ENCODE data around the gene POGLUT3. TPM values are rescaled to one million over a fixed set of nuclear protein-coding genes. Genes with fewer than 3 reads are reported as not detected.

POGLUT3 gene
- 7.2 TPM for total RNA-seq

GRCh38 chr11:108498046-108498815, at the start of gene POGLUT3:
Gene POGLUT3 (minus strand): TSS chr11:108498384. CDS start chr11:108498366, 18 bp downstream.
- peak; percentile 73 for DNase-seq (ENCODE audit: low spot score)
- peak; percentile 88 for ATAC-seq

- no peak for DNase-seq (ENCODE audit: low spot score)
Observed at GRCh38 chr11:108545909-108546501, 47.8 kb upstream of the POGLUT3 start.

GRCh38 chr11:108543316-108543964, 45.3 kb upstream of the POGLUT3 start:
- ATAC-seq (no peak), DNase-seq (ENCODE audit: low spot score) (no peak)

More at GRCh38 chr11:108545909-108546501, 47.8 kb upstream of the POGLUT3 start:
- ATAC-seq: no peak

GRCh38 chr11:108541531-108541930, 43.3 kb upstream of the POGLUT3 start:
- no peak for ATAC-seq

GRCh38 chr11:108538502-108538901, 40.3 kb upstream of the POGLUT3 start:
- ATAC-seq (peak; percentile 54), DNase-seq (ENCODE audit: low spot score) (no peak)

More at GRCh38 chr11:108541531-108541930, 43.3 kb upstream of the POGLUT3 start:
- DNase-seq (ENCODE audit: low spot score): no peak

- ATAC-seq (peak; percentile 48), DNase-seq (ENCODE audit: low spot score) (no peak)
Observed at GRCh38 chr11:108538022-108538424, 39.8 kb upstream of the POGLUT3 start.

- DNase-seq (ENCODE audit: low spot score): no peak
- ATAC-seq: no peak
Observed at GRCh38 chr11:108536783-108537182, 38.6 kb upstream of the POGLUT3 start.

- ATAC-seq (no peak), DNase-seq (ENCODE audit: low spot score) (no peak)
Observed at GRCh38 chr11:108535384-108535955, 37.3 kb upstream of the POGLUT3 start.

GRCh38 chr11:108534274-108534882, 36.2 kb upstream of the POGLUT3 start:
- DNase-seq (ENCODE audit: low spot score): no peak
- peak; percentile 57 for ATAC-seq

GRCh38 chr11:108530426-108530825, 32.2 kb upstream of the POGLUT3 start:
- no peak for DNase-seq (ENCODE audit: low spot score)
- ATAC-seq: no peak

GRCh38 chr11:108527382-108527781, 29.2 kb upstream of the POGLUT3 start:
- DNase-seq (ENCODE audit: low spot score) (no peak), ATAC-seq (no peak)

GRCh38 chr11:108525161-108525560, 27.0 kb upstream of the POGLUT3 start:
- ATAC-seq (peak; percentile 19), DNase-seq (ENCODE audit: low spot score) (no peak)

- DNase-seq (ENCODE audit: low spot score) (no peak), ATAC-seq (no peak)
Observed at GRCh38 chr11:108524422-108524821, 26.2 kb upstream of the POGLUT3 start.

- no peak for ATAC-seq
- DNase-seq (ENCODE audit: low spot score): no peak
Observed at GRCh38 chr11:108522318-108522717, 24.1 kb upstream of the POGLUT3 start.

GRCh38 chr11:108518581-108518980, 20.4 kb upstream of the POGLUT3 start:
- ATAC-seq: no peak
- DNase-seq (ENCODE audit: low spot score): no peak

- DNase-seq (ENCODE audit: low spot score): no peak
- ATAC-seq: no peak
Observed at GRCh38 chr11:108516125-108516524, 17.9 kb upstream of the POGLUT3 start.

- ATAC-seq (no peak), DNase-seq (ENCODE audit: low spot score) (no peak)
Observed at GRCh38 chr11:108512708-108513107, 14.5 kb upstream of the POGLUT3 start.

GRCh38 chr11:108511851-108512474, 13.8 kb upstream of the POGLUT3 start:
- ATAC-seq (no peak), DNase-seq (ENCODE audit: low spot score) (no peak)

- DNase-seq (ENCODE audit: low spot score): no peak
- no peak for ATAC-seq
Observed at GRCh38 chr11:108508653-108509593, 10.7 kb upstream of the POGLUT3 start.

All from left lobe of liver (tissue), 2 donors.